HG03439 (cell line): ENCODE results near the gene KCNAB2.

ENCODE experiments used
- ATAC-seq: cut with Tn5 transposase; IDR thresholded peaks from one replicate; pipeline ENCODE4 v1.9.1; 2021; ENCODE audit warnings: mild to moderate bottlenecking, moderate library complexity; ENCODE audit not compliant: unreplicated experiment

The KCNAB2 gene

DNA sequence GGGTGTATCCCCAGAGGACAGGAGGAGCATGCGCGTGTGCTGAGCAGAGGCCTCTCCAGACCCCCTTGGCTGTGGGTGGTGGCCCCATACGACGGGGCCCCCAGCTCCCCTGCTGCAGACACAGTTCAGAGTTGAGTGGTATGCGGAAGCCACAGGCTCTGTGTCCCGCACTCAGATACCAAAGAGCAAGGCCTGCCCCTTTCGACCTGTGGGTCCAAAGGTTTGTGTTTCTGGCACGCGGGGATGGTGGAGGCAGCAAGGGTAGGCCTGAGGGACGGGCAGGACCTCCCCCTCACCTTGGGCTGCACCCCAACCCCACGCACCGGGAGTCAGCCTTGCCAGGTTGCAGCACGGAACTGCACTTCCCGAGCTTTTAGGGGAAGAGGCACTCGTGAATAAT, at the start of gene KCNAB2:
Gene KCNAB2 (plus strand): TSS at position 328 of the 400 bp plus-strand sequence. CDS start 5,649 bp downstream, outside the sequence.
- ATAC-seq = no peak

DNA sequence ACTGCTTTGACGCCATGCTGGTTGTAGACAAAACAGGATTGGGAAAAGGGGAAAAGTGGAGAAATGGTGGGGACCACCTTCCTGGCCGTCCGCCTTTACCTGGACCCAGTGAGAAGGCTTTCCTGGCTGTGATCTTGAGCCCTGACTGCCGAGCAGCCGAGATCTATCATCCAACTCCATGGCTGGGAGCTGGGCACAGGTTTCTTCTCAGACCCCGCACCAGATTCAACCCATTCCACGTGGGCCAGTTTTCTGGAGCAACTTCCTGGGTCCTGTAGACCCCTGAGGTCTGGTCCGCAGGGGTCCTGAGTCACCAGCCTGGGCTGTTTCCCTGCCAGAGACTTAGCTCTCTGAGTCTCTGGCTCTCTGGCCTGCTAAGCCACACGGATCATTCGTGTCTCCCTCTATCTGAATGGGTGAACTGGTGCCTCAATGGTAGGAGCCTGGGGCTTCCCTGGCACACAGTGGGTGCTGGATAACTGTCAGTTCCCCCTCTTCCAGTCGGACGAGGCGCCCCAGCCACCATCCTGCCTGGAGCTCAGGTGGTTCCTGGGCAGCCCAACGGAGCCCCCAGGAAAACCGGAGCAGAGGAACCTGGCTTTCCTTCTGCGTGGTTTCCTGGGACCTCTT, 48.9 kb upstream of the KCNAB2 start:
- ATAC-seq = no peak

DNA sequence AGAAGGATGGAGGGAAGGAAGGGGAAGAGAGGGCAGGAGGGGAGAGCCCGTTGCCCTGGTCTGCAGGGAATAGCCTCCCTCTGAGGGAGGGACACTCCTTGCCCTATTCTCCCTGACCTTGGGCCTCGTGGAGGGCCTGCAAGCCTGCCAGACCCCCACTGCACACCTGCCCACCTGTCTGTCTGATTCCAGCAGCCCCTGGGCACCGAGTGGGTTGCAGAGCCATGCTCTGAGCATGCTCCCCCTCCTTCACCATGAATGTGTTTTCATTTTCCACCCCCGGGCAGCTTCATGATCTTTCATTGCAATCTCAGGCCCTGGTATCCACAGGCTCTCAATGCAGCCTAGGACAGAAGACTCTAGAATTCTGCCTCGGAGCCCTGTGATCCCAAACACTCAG, 48.4 kb upstream of the KCNAB2 start:
- ATAC-seq = no peak

DNA sequence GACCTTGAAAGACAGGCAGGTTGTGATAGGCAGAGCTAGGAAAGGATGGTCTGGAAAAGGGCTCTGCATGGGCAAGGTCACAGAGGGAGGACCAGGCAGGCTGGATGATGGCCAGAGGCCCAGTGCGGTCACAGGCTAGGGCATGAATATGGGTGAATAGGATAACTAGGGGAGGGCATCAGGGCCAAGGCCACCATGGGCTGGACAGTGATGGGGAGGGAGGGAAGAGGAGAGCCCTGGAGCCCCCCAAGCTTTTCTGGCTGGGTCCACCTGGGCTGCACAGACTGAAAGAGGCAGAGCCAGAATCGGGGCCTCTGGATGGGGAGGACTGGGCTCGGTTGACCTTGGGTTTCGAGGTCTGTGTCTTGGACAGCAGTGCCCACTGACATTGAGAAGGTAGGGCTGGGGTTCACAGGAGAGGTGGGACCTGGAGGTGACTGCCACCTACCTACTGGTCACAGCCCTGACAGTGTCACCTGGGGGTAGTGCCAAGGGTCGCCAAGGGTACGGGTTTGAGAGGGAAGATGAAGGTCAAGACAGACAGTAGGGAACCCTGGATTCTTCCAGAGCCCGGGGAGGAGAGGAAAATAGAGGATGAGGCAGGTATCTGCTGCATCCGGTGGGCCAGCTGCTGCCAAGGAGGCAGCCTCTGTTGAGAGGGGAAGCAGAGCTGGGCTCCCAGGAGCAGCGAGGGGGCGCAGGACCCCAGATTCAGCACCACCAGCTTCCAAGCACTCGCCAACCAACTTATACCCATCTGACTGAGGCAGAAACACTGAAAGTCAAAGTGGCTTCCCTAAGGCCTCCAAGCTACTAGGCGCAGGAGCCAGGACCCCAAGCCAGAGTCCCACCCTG, 47.4 kb upstream of the KCNAB2 start:
- no peak for ATAC-seq

- ATAC-seq = no peak
Measured at GRCh38 chr1:5998906-5999301, 46.8 kb upstream of the KCNAB2 start.

GRCh38 chr1:5999711-6000443, 45.8 kb upstream of the KCNAB2 start:
- ATAC-seq = no peak

DNA sequence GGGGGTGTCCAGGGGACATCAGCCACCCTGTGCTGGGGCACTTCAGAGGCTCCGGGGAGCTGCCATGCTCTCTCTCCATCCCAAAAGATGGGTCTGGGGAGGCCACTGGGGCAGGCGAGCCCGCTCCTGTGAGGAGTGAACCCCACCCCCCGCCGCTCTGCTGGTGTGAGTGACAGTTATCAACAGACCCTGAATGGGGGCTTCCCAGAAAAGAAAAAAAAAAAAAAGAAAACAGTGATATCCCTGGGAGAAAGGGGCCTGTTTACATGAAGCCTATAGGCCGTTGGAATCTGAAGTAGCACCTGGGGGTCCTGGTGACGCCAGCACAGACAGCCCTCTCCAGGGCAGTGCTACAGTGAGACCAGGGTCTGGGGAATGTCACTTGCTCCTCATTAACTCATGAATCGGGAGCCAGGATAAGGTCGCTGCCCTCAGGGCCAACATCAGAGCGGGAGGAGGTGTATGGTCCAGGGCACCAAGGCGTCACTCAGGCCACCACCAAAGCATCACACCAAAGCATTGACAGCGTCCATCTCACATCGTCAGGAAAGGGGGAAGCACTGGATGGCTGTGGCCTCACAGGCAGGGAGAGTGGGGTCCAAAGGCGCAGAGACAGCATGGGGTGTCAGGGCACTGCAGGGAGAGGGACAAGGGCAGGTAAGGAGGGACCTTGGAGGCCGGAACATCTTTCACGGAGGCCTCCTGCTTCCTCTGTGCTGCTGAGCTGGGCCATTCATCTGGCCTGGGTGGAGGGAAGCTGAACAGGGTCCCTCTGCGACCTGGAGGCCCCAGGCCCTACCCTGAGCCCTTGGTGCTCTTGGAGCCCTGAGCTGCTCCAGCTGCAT, 45.0 kb upstream of the KCNAB2 start:
- ATAC-seq = no peak

- ATAC-seq = no peak
Measured at GRCh38 chr1:6001992-6002576, 43.6 kb upstream of the KCNAB2 start.

DNA sequence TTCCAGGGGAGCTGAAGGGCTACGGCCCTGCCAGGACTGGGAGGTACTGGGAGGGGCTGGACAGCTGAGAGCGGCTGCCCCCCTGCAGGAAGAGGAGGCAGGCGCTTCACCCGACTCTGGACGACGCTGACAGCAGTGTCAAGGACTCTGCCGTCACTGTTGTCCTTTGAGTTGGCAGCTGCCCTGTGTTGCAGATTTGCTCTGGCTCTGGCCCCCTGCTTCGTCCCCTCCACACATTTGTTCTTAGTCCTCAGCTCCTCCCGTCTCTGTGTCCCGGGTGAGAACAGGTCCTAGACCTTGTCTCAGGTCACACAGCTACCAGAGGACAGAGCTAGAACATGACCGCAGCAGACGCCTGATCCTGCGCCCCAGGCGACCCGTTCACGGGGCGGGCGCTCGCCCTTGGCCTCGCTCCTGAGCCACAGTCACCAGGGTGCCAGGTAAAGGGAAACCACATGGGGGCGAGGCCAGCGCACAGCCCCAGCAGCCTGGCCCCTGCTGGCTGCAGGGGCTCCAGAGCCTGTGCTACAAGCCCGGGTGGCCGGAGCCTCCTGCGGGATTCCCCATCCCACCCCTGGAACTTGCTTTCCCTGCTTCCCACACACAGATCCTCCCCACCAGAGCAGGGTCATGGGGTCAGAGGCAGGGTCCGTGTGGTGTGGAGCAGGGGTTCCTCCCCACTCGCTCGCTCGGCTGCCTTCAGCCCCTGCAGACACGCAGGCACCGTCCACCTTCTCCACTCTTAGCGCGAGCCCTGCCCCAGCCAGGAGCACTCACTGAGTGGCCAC, 42.8 kb upstream of the KCNAB2 start:
- ATAC-seq = no peak

DNA sequence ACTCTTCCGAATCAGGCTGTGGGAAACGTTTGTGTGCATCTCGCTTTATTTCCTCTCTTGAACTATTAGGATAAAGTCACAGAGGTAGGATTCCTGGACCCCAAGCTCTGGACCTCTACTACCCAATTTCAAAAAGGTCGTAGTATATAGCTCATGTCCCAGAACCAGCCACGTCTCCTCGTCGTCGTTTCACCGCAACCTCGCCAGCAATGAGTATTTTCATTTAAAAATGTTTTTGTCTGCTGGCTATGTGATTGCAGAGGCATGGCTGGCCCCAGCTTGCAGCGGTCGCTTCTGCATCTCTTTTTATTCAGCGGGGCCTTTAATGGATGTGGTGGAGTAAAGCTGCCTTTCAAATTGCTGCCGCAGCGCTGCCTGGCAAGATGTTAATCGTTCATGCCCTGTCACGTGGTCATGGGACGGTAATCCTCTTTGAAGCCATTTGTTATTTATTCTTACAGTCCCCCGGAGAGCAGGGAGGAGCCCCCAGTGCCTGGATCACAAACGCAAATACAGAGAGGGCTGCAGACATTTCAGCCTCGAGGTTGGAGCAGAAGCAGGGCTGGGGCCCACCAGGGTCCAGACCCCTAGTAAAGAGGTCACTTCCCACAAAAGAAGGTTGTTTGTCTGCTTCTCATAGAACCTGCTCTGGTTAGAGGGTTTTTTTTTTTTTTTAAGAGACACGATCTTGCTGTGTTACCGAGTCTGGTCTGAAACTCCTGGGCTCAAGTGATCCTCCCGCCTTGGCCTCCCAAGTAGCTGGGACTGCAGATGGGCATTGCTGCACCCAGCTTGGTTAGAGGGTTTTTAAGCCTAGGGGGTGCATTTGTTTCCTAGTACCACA, 41.9 kb upstream of the KCNAB2 start:
- ATAC-seq = no peak

- no peak for ATAC-seq
Measured at GRCh38 chr1:6004412-6005123, 41.1 kb upstream of the KCNAB2 start.

GRCh38 chr1:6005276-6005917, 40.3 kb upstream of the KCNAB2 start:
- no peak for ATAC-seq

- no peak for ATAC-seq
Measured at GRCh38 chr1:6006882-6007281, 38.8 kb upstream of the KCNAB2 start.

DNA sequence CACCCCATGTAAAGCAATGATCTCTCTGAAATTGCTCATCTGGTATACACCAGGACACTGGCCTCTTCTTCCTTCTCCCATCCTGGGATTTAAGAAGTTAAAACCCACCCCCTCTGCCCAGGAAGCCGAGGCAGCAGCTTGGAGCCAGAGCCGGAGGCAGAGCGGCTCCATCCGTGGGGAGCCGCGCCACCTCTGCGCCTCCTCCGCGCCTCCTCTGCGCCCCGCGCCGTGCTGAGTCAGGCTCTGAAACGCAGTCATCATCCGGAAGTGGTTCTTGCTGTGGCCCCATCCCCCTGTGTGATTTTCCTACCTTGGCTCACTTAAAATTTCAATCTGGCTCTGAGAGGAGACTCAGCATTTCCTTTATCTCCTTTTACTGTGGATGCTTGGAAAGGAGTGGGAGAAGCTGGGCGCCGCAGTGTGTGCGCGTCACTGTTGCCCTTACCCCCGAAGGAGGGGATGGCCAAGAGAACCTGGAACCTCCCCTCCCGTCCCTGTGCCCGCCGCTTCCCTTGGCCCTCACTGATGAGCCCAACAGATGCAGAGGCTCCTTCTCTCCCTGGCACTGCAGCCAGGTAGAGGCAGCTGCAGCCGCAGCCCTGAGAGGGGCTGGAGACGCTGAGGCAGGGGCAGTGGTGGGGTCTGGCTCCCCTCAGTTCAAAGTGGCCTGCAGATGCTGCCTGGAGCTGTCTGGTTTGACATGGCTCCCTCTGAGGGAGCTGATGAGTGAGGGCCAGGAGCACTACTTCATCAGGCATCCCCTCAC, 38.2 kb upstream of the KCNAB2 start:
- ATAC-seq = no peak

DNA sequence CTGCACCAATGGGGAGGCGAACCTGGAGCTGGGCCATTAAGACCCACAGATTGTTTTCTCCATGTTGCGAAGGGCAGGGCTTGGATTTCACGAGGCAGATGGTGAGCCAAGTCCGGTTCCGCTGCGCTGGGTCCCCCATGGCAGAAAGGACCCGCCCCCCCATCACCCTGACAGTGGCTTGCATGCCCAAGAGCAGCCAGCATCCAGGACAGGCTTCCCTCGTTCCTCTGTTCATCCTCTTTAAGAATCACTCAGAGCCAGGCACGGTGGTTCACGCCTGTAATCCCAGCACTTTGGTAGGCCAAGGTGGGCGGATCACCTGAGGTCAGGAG, 37.6 kb upstream of the KCNAB2 start:
- ATAC-seq = no peak

GRCh38 chr1:6008696-6009095, 37.0 kb upstream of the KCNAB2 start:
- ATAC-seq = no peak
